Activated naive CD4-positive, alpha-beta T cell treated with anti-CD3 and anti-CD28 coated beads, Interleukin-2, amount 10 ng/mL, durations not matched to agents 7 days and 5 days (primary cell): ENCODE data around the gene LAMA5.
A peak's percentile ranks its signal among the peaks of the same experiment; 100 is the strongest.

Source experiments
- CTCF ChIA-PET: fragments of 350-600 bp; sonication (Branson Sonifier 250); formaldehyde crosslinking; loops from one replicate; lab custom pipeline; 2021; ENCODE audit warnings: antibody characterized with exemption; lab: Charles Lee
- DNase-seq: peaks from one replicate; pipeline ENCODE4 v3.0.0-alpha.2; 2020
- H3K27ac Mint-ChIP-seq: one replicate; pipeline ENCODE4 v1.8.0; 2021; ENCODE audit warnings: mild to moderate bottlenecking, moderate library complexity, mixed read lengths
- H3K27me3 Mint-ChIP-seq: one replicate; pipeline ENCODE4 v1.8.0; 2021; ENCODE audit warnings: mild to moderate bottlenecking, mixed read lengths
- H3K36me3 Mint-ChIP-seq: one replicate; pipeline ENCODE4 v1.8.0; 2021; ENCODE audit warnings: mixed read lengths
- H3K4me1 Mint-ChIP-seq: one replicate; pipeline ENCODE4 v1.8.0; 2021; ENCODE audit warnings: mixed read lengths
- H3K4me3 Mint-ChIP-seq: one replicate; pipeline ENCODE4 v1.8.0; 2021; ENCODE audit warnings: mild to moderate bottlenecking, moderate library complexity, mixed read lengths
- H3K9me3 Mint-ChIP-seq: one replicate; pipeline ENCODE4 v1.8.0; 2021; ENCODE audit warnings: mixed read lengths

Gene LAMA5

GRCh38 chr20:62407221-62407992 is 40.3 kb upstream of the LAMA5 start, which contains the start of gene CABLES2:
Gene CABLES2, minus strand, starts transcription at chr20:62407285. Its CDS starts 9 bp downstream, at chr20:62407276.
- CTCF ChIA-PET, result no interaction called here
- H3K27ac Mint-ChIP-seq, result peak within 1 kb of the TSS; percentile 74
- H3K36me3 Mint-ChIP-seq, result no peaks in the 10 kb centered on the region
- no peaks in the 10 kb centered on the region for H3K9me3 Mint-ChIP-seq
- H3K27me3 Mint-ChIP-seq, result peaks cover 32% of the 10 kb centered on the region
- peak within 1 kb of the TSS; percentile 77 for H3K4me3 Mint-ChIP-seq
- peak; percentile 94 for DNase-seq
- H3K4me1 Mint-ChIP-seq, result peaks cover 38% of the 10 kb centered on the region

DNA sequence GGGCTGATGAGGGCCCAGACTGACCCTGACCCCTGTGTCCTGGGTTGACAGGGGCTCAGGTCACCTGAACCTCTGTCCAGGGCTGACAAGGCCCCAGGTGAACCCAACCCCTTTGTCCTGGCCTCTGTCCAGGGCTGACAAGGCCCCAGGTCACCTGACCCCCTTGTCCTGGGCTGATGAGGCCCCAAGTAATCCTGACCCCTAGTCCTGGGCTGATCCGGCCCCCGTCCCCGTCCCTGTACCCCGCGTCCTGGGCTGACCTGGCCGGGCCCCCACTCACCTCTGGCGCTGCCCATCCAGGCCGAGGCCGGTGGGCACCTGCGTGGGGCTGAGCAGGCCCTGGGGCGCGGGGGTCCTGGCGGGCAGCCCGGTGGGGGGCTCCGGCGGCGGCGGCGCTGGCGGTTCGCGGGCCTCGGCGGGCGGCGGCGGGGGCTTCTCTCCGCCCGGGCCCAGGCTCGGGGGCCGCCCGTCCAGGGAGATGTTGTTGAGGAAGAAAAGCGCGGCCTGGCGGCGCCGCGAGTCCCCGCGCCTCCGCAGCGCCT is 39.6 kb upstream of the LAMA5 start:
- peaks cover 32% of the 10 kb centered on the region for H3K27me3 Mint-ChIP-seq
- peak overlapping the region; percentile 58 for H3K27ac Mint-ChIP-seq
- H3K36me3 Mint-ChIP-seq, result peaks cover 2% of the 10 kb centered on the region
- H3K4me3 Mint-ChIP-seq, result peak overlapping the region; percentile 77
- peaks cover 38% of the 10 kb centered on the region for H3K4me1 Mint-ChIP-seq
- CTCF ChIA-PET, result no interaction called here
- no peaks in the 10 kb centered on the region for H3K9me3 Mint-ChIP-seq
- DNase-seq, result no peak

DNA sequence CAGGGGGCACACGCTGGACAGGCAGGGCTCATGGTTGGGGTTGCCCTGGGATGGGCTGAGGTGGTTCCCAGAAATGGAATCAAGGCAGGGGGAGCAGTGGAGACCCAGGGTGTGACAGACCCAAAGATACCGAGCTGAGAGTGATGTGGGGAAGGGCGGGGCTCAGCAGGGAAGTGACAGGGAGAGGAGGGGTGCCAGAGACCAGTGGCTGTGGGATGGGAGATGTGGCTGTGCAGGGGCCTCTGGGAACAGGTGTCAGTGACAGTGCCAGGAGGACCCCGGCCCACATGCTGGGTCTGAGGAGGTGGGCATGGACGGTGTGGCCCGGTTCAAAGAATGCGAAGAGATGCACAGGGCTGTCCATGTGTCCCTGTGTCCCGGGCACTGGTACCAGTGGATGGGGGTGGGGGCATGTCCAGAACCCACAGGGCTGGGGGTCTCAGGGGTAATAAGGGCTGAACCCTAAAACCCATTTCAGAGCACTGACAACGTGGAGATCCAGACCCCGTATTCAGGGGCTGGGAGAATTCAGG is 38.9 kb upstream of the LAMA5 start:
- Mint-ChIP-seq H3K27me3 (peaks cover 28% of the 10 kb centered on the region), H3K4me3 (peak overlapping the region; percentile 77), H3K27ac (peak overlapping the region; percentile 67), H3K36me3 (peaks cover 4% of the 10 kb centered on the region), H3K4me1 (peaks cover 38% of the 10 kb centered on the region), H3K9me3 (no peaks in the 10 kb centered on the region)
- DNase-seq, result no peak
- CTCF ChIA-PET, result no interaction called here

DNA sequence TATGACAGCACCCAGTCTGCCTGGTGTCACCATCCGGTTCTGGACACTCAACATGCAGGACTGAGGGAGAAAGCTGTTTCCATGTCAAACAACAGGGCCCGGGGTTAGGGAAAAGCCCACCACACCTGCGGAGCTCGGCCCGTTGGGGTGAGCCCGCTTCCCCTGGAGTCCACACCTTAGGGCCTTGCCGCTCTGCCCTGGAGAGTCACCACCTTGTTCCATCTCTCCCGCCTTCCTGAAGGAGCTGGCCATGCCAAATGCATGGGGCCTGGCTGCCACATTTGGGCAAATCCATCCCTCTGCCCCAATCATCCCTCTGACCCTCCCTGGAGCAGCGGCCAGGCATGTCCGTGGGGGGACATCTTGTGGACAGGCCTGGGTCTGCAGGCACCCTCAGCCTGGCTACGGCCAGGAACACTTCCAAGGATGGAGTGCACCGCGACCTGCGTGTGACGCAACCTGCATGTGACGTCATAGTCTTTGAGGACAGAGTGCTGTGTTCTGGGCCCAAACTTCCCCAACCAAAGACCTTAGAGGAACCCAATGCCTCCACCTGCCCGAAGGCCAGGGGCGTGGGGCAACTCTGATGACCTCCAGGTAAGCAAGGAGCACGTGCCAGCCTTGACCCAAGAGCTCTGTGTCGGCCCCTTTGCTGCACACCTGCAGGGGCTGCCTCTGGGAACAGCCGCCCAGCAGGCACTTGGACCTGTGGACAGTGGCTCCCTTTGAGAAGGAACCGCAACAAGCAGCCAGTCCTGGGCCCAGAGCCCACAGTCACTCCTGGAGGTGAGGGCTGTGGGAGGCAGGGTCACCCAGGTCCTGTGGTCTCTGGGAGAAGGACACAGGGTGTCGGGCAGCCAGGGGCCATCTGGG is 38.2 kb upstream of the LAMA5 start:
- H3K4me1 Mint-ChIP-seq, result peaks cover 38% of the 10 kb centered on the region
- CTCF ChIA-PET, result no interaction called here
- peak overlapping the region; percentile 77 for H3K4me3 Mint-ChIP-seq
- peaks cover 7% of the 10 kb centered on the region for H3K36me3 Mint-ChIP-seq
- H3K27me3 Mint-ChIP-seq, result peaks cover 21% of the 10 kb centered on the region
- DNase-seq, result no peak
- peak overlapping the region; percentile 67 for H3K27ac Mint-ChIP-seq
- no peaks in the 10 kb centered on the region for H3K9me3 Mint-ChIP-seq

DNA sequence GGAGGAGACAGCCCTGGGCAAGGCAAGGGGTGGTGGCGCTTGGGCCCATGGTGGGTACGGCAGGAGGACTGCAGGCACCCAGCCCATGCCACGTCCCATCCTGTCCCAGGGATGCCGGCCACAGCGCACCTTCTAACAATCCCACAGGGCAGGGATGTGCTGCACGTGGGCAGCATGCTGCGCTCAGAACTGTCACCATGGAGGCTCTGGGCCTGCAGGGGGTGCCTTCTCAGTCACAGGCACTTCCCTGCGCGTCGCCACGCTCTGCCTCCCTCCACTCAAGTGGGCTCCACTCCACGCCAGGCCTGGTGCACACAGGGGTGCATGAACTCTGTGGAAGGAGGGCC is 37.6 kb upstream of the LAMA5 start:
- CTCF ChIA-PET, result no interaction called here
- DNase-seq, result no peak
- no peaks in the 10 kb centered on the region for H3K9me3 Mint-ChIP-seq
- no peak overlapping the region for H3K27ac Mint-ChIP-seq
- H3K36me3 Mint-ChIP-seq, result peaks cover 7% of the 10 kb centered on the region
- H3K27me3 Mint-ChIP-seq, result peaks cover 15% of the 10 kb centered on the region
- H3K4me3 Mint-ChIP-seq, result no peak overlapping the region
- H3K4me1 Mint-ChIP-seq, result peaks cover 33% of the 10 kb centered on the region

GRCh38 chr20:62404112-62404665 is 37.1 kb upstream of the LAMA5 start:
- Mint-ChIP-seq H3K27me3 (peaks cover 9% of the 10 kb centered on the region), H3K4me3 (no peak overlapping the region), H3K27ac (no peak overlapping the region), H3K4me1 (peaks cover 29% of the 10 kb centered on the region), H3K36me3 (peaks cover 7% of the 10 kb centered on the region), H3K9me3 (no peaks in the 10 kb centered on the region)
- no peak for DNase-seq
- CTCF ChIA-PET, result interaction anchor here (1.3 kb wide), 1 partner anchor 22 kb away, joined by 5 read pairs; no protein-coding TSS in a partner anchor

DNA sequence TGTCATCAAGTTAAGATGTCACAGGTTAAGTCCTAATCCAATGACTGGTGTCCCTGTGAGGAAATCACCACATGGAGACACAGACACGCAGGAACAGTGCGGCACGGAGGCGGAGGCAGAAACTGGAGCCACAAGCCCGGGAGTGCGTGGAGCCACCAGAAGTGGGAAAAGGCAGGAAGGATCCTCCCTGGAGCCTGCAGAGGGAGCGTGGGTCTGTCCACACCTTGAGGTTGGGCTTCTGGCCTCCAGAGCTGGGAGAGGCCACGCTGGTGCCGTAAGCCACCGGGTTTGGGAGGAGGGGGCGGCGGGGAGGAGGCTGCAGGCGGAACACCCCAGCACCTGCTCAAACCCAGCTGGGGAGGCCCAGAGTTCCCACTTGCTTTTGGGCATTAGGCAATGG is 36.2 kb upstream of the LAMA5 start:
- CTCF ChIA-PET, result interaction anchor here (1.3 kb wide), 1 partner anchor 21 kb away, joined by 5 read pairs; no protein-coding TSS in a partner anchor
- no peak overlapping the region for H3K27ac Mint-ChIP-seq
- DNase-seq, result no peak

GRCh38 chr20:62402456-62403150 is 35.5 kb upstream of the LAMA5 start:
- CTCF ChIA-PET, result interaction anchor here (0.9 to 1.3 kb wide), 2 partner anchors 20 to 22 kb away, joined by 3 to 5 read pairs; no protein-coding TSS in a partner anchor
- DNase-seq, result no peak
- no peaks in the 10 kb centered on the region for H3K27me3 Mint-ChIP-seq
- no peak overlapping the region for H3K4me3 Mint-ChIP-seq
- H3K36me3 Mint-ChIP-seq, result peaks cover 13% of the 10 kb centered on the region
- no peak overlapping the region for H3K27ac Mint-ChIP-seq
- H3K4me1 Mint-ChIP-seq, result peaks cover 24% of the 10 kb centered on the region
- peaks cover 1% of the 10 kb centered on the region for H3K9me3 Mint-ChIP-seq

More for the DNA sequence above, 36.2 kb upstream of the LAMA5 start:
- Mint-ChIP-seq H3K27me3 (peaks cover under 1% of the 10 kb centered on the region), H3K9me3 (no peaks in the 10 kb centered on the region), H3K36me3 (peaks cover 7% of the 10 kb centered on the region), H3K4me1 (peaks cover 29% of the 10 kb centered on the region), H3K4me3 (no peak overlapping the region)

- H3K27ac Mint-ChIP-seq, result no peak overlapping the region
These were observed 34.2 kb upstream of the LAMA5 start for GRCh38 chr20:62401331-62401779.

GRCh38 chr20:62400541-62400940 is 33.4 kb upstream of the LAMA5 start:
- Mint-ChIP-seq H3K9me3 (peaks cover 1% of the 10 kb centered on the region), H3K36me3 (peaks cover 14% of the 10 kb centered on the region), H3K4me3 (no peak overlapping the region), H3K4me1 (peaks cover 15% of the 10 kb centered on the region), H3K27ac (no peak overlapping the region), H3K27me3 (no peaks in the 10 kb centered on the region)
- CTCF ChIA-PET, result interaction anchor here (1.2 kb wide), 1 partner anchor 14 kb away, joined by 5 read pairs; the partner anchor contains the start of gene RPS21
- DNase-seq, result no peak

More at GRCh38 chr20:62401331-62401779, 34.2 kb upstream of the LAMA5 start:
- Mint-ChIP-seq H3K4me1 (peaks cover 23% of the 10 kb centered on the region), H3K4me3 (no peak overlapping the region), H3K36me3 (peaks cover 14% of the 10 kb centered on the region), H3K27me3 (no peaks in the 10 kb centered on the region), H3K9me3 (peaks cover 1% of the 10 kb centered on the region)
- DNase-seq, result no peak
- CTCF ChIA-PET, result interaction anchor here (0.9 to 1.2 kb wide), 2 partner anchors 14 to 21 kb away, joined by 3 to 5 read pairs; partner anchors contain the start of gene RPS21

DNA sequence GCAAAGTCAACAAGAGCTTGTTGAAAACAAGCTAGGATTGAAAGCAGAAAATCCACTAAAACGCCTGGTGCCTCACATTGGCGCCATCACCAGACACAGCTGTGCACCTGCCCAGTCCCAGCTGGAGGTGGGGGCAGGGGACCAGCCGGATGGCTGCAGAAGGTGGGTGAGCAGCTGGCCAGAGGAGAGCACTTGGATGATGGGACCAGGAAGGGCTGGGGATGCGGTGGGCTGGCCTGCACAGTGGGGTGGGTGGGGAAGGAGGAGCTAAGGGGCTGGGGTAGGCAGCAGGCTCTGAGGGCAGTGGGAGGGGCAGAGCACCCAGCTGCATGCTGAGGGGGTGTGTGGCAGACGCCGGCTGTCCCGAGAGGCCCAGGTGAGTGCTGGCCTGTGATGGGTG is 32.9 kb upstream of the LAMA5 start:
- no peak overlapping the region for H3K4me3 Mint-ChIP-seq
- DNase-seq, result no peak
- no peaks in the 10 kb centered on the region for H3K27me3 Mint-ChIP-seq
- H3K27ac Mint-ChIP-seq, result no peak overlapping the region
- H3K36me3 Mint-ChIP-seq, result peaks cover 14% of the 10 kb centered on the region
- H3K4me1 Mint-ChIP-seq, result peaks cover 10% of the 10 kb centered on the region
- H3K9me3 Mint-ChIP-seq, result peaks cover 1% of the 10 kb centered on the region
- CTCF ChIA-PET, result interaction anchor here (0.7 to 1.6 kb wide), 3 partner anchors 10 to 243 kb away, joined by 3 to 4 read pairs (median 3); no protein-coding TSS in a partner anchor

DNA sequence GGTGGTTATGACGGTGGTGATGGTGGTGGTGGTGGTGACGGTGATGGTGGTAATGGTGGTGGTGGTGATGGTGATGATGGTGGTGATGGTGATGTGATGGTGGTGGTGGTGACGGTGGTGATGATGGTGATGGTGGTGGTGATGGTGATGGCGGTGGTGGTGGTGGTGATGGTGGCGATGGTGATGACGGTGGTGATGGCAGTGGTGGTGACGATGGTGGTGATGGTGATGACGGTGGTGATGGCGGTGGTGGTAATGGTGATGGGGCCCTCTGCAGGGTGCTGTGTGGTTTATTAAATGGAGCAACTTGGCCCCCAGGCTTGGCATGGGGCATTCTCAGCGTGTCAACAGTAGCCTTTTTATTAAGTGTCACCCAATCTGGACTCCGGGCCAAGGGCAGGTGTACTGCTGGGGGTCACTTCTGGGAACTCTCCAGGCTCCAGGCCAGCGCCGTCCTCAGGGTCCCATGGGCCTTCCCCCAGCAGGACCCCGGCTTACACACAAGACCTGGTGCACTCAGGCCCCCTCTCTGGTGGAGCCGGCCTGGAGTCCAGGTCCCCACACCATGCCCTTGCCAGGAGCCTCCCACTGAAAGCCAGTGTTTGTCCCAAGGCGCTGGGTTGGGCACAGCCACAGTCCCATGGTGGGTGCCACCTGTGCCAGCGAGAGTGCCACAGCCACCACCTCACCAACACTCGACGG is 31.2 kb upstream of the LAMA5 start:
- CTCF ChIA-PET, result interaction anchor here (1.6 kb wide), 1 partner anchor 97 kb away, joined by 4 read pairs; no protein-coding TSS in a partner anchor
- no peak overlapping the region for H3K4me3 Mint-ChIP-seq

More for the DNA sequence above, 31.2 kb upstream of the LAMA5 start:
- Mint-ChIP-seq H3K9me3 (peaks cover 1% of the 10 kb centered on the region), H3K27ac (no peak overlapping the region), H3K36me3 (peaks cover 14% of the 10 kb centered on the region), H3K27me3 (no peaks in the 10 kb centered on the region), H3K4me1 (peaks cover 1% of the 10 kb centered on the region)
- no peak for DNase-seq
